ENCODE data around the gene ECHS1.
A peak's percentile ranks its signal among the peaks of the same experiment; 100 is the strongest.

Gene ECHS1

GRCh38 chr10:133388236-133388972, 15.2 kb upstream of the ECHS1 start:
- Histone ChIP-seq H3K9me3 (ENCODE audit: control insufficient read depth, insufficient read depth, low read depth, low read length) (no peaks in the 10 kb centered on the region), H3K4me1 (ENCODE audit: control insufficient read depth, insufficient read depth, low read length) (0 out of 2 replicates have a peak, but pooled peaks cover 2% of the 10 kb centered on the region), H3K4me3 (ENCODE audit: low read depth, low read length) (no peak overlapping the region), H3K36me3 (ENCODE audit: control insufficient read depth in 2 of 2, insufficient read depth in 1 of 2, low read length in 2 of 2) (peaks cover 0 to 7% of the 10 kb centered on the region in 2 experiments; a peak in 1 of 3 replicates), H3K27ac (ENCODE audit: extremely low read depth, low read depth, low read length) (no peak overlapping the region)
- ChIA-PET POLR2A (interaction anchor here (0.6 to 1.2 kb wide), 3 partner anchors 10 to 15 kb away, joined by 3 read pairs; partner anchors contain the start of gene ECHS1), CTCF (interaction anchor here (2.6 kb wide), 1 partner anchor 59 kb away, joined by 12 read pairs; no protein-coding TSS in a partner anchor)
- no peak for TF ChIP-seq ZBTB20 (tag by site-specific recombination; IDR thresholded peaks at IDR 0.05)
- no peak for TF ChIP-seq PRDM4 (tag by site-specific recombination; IDR thresholded peaks at IDR 0.05)
- no peak for TF ChIP-seq ZNF214 (tag by site-specific recombination; IDR thresholded peaks at IDR 0.05; ENCODE audit: borderline replicate concordance)
- TF ChIP-seq GLI4 (tag by site-specific recombination; IDR thresholded peaks at IDR 0.05) = no peak
- no peak for TF ChIP-seq ZNF350 (tag by site-specific recombination; IDR thresholded peaks at IDR 0.05)
- no peak for TF ChIP-seq ZNF248 (tag by site-specific recombination; IDR thresholded peaks at IDR 0.05)
- TF ChIP-seq ZNF600 (tag by site-specific recombination; IDR thresholded peaks at IDR 0.05) = peak; percentile 36; the same call in 1 of the 2 replicates
- TF ChIP-seq ZNF518A (tag by site-specific recombination; conservative IDR thresholded peaks at IDR 0.05; ENCODE audit: low read depth) = peak; percentile 76
- TF ChIP-seq ZSCAN4 (tag by site-specific recombination; IDR thresholded peaks at IDR 0.05) = no peak
- TF ChIP-seq BCL6B (tag by site-specific recombination; IDR thresholded peaks at IDR 0.05) = no peak
- TF ChIP-seq ZNF416 (tag by site-specific recombination; IDR thresholded peaks at IDR 0.05) = no peak
- no peak for TF ChIP-seq ZNF768 (tag by site-specific recombination; IDR thresholded peaks at IDR 0.05)
- TF ChIP-seq PBX3 (CRISPR knock-in tag; IDR thresholded peaks at IDR 0.05) = no peak
- no peak for TF ChIP-seq ZNF366 (tag by site-specific recombination; conservative IDR thresholded peaks at IDR 0.05)
- no peak for TF ChIP-seq ZNF341 (tag by site-specific recombination; IDR thresholded peaks at IDR 0.05; ENCODE audit: low read depth)
- TF ChIP-seq REST (tag by site-specific recombination; IDR thresholded peaks at IDR 0.05) = no peak
- TF ChIP-seq ZNF558 (tag by site-specific recombination; IDR thresholded peaks at IDR 0.05) = no peak
